Measurements from ENCODE around the gene UGT2B15. TPM values are rescaled to one million over a fixed set of nuclear protein-coding genes. Genes with fewer than 3 reads are reported as not detected.

Gene UGT2B15
- total and polyA plus RNA-seq, 12 donors: not detected

DNA sequence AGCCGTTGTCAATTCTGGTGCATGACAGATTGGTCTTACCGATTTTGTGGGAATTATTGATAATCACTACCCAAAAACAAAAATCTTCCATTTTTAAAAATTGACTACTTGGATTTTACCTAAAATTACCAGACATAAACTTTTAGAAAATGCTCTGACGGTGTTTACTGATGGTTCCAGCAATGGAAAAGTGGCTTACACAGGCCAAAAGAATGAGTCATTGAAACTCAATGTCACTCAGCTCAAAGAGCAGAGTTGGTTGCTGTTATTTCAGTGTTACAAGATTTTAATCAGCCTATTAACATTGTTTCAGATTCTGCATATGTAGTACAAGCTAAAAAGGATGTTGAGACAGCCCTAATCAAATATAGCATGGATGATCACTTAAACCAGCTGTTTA lies 71.3 kb downstream of the UGT2B15 start:
- WGBS, 2 donors: 80% methylated on average over 3 of the region's 3 CpGs; no CpG with 5 or more reads in 1 of the 2 donors
- DNase-seq (no peak), ATAC-seq (no peak)
- TF ChIP-seq, protein P1, sequence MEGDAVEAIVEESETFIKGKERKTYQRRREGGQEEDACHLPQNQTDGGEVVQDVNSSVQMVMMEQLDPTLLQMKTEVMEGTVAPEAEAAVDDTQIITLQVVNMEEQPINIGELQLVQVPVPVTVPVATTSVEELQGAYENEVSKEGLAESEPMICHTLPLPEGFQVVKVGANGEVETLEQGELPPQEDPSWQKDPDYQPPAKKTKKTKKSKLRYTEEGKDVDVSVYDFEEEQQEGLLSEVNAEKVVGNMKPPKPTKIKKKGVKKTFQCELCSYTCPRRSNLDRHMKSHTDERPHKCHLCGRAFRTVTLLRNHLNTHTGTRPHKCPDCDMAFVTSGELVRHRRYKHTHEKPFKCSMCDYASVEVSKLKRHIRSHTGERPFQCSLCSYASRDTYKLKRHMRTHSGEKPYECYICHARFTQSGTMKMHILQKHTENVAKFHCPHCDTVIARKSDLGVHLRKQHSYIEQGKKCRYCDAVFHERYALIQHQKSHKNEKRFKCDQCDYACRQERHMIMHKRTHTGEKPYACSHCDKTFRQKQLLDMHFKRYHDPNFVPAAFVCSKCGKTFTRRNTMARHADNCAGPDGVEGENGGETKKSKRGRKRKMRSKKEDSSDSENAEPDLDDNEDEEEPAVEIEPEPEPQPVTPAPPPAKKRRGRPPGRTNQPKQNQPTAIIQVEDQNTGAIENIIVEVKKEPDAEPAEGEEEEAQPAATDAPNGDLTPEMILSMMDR (IDR thresholded peaks at IDR 0.05): no peak
- Histone ChIP-seq H3K4me1 (no peaks in the 10 kb centered on the region), H3K27ac (no peak overlapping the region), H3K27me3 (no peaks in the 10 kb centered on the region), H3K9me3 (no peaks in the 10 kb centered on the region), H3K36me3 (no peaks in the 10 kb centered on the region), H3K4me3 (no peak overlapping the region)
- intact Hi-C loops (cut with DNase I): no loop called here

DNA sequence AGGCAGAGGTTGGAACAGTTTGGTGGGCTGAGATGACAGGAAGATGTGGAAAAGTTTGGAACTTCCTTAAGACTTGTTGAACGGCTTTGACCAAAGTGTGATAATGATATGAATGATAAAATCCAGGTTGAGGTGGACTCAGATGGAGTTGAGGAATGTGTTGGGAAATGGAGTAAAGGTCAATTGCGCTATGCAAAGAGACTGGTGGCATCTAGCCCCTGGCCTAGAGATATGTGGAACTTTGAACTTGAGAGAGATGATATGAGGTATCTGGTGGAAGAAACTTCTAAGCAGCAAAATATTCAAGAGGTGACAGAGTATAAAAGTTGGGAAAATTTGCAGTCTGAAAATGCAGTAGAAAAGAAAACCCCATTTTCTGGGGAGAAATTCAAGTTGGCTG lies 73.0 kb downstream of the UGT2B15 start:
- 78% methylated on average over 2 of the region's 2 CpGs; no CpG with 5 or more reads in 1 of the 2 donors for WGBS, 2 donors
- intact Hi-C loops (cut with DNase I): no loop called here
- Histone ChIP-seq H3K4me1 (no peaks in the 10 kb centered on the region), H3K27ac (no peak overlapping the region), H3K36me3 (no peaks in the 10 kb centered on the region), H3K27me3 (no peaks in the 10 kb centered on the region), H3K9me3 (no peaks in the 10 kb centered on the region), H3K4me3 (no peak overlapping the region)
- TF ChIP-seq, protein P1 (IDR thresholded peaks at IDR 0.05): no peak
- ATAC-seq (no peak), DNase-seq (no peak)

Other genes with a start within 250 kb of the UGT2B15 start
- gene TMPRSS11E, start 223.2 kb downstream of the UGT2B15 start, total RNA-seq: not detected
- under 1 TPM in 1 of 2 donors, not detected in 1; 0.06 TPM for gene TMPRSS11E, start 223.2 kb downstream of the UGT2B15 start, polyA plus RNA-seq
- under 1 TPM in 1 of 10 donors, not detected in 9; 0.12 TPM for gene UGT2B17, start 94.3 kb downstream of the UGT2B15 start, total RNA-seq
- gene UGT2B17, start 94.3 kb downstream of the UGT2B15 start, polyA plus RNA-seq: not detected
- not detected for gene UGT2B10, start 145.3 kb upstream of the UGT2B15 start, total RNA-seq
- not detected for gene UGT2B10, start 145.3 kb upstream of the UGT2B15 start, polyA plus RNA-seq

Data from heart right ventricle (tissue), 16 donors.